K562 (cell line): ENCODE results near the gene NOL4L. TPM values are rescaled to one million over a fixed set of nuclear protein-coding genes. Genes with fewer than 3 reads are reported as not detected.

Experiments
- ATAC-seq: fragments of 200-7000 bp; cut with Tn5 transposase; 3 replicates; pipeline ENCODE4 v1.9.1; 2020; ENCODE audit warnings: moderate library complexity
- BruUV-seq: library from RNA; stranded (reverse); fragments of 400-500 nt; replicated peaks from 2 replicates; lab custom pipeline; 2021; lab: Mats Ljungman, UMichigan
- CTCF ChIA-PET: fragments of 300-600 bp; formaldehyde crosslinking; extraction: SDS; loops from one replicate; lab custom pipeline; 2021; ENCODE audit warnings: low intra/inter-chr PET ratio; lab: Yijun Ruan, JAX
- POLR2A ChIA-PET: fragments of 300-600, 350-650 bp; sonication (Branson Sonifier 250); formaldehyde crosslinking; extraction: SDS; loops from one replicate; lab custom pipeline; 2021; ENCODE audit warnings: antibody characterized with exemption, inconsistent platforms; lab: Yijun Ruan, JAX
- DNase-seq, 4 experiments: peaks; one replicate each; pipeline versions ENCODE4 v3.0.0 to v3.0.0-alpha.2; 2011 to 2018; ENCODE audit warnings: low spot score in 3 of 4, mixed read lengths in 3 of 4; ENCODE audit errors: extremely low read depth in 1 of 4
- FAIRE-seq: peaks from 2 replicates; lab custom pipeline; 2011; peaks lifted over from hg19 to GRCh38; lab: Jason Lieb, UNC
- H2AFZ ChIP-seq: 2 replicates; pipeline ENCODE4 v1.6.0; 2011; ENCODE audit warnings: low read depth, low read length, control low read depth, inconsistent platforms
- H3K27ac ChIP-seq: fragments of 200-600 bp; 3 replicates; pipeline ENCODE4 v1.8.0; 2011; ENCODE audit warnings: low read depth, mild to moderate bottlenecking, control low read depth, inconsistent platforms, low read length, moderate library complexity, mixed read lengths; ENCODE audit errors: extremely low read depth
- H3K27me3 ChIP-seq, 2 experiments: fragments of 300-600 bp in 1 of 2; 2 replicates in 1 of 2; 3 replicates in 1 of 2; pipeline versions ENCODE4 v1.6.0 to v1.8.0; 2011; ENCODE audit warnings: inconsistent platforms in 2 of 2, low read length in 2 of 2, mild to moderate bottlenecking in 1 of 2, mixed read lengths in 1 of 2, moderate library complexity in 1 of 2; ENCODE audit not compliant: control insufficient read depth in 2 of 2, insufficient read depth in 2 of 2
- H3K36me3 ChIP-seq: fragments of 300-600 bp; 3 replicates; pipeline ENCODE4 v1.8.0; 2011; ENCODE audit warnings: mild to moderate bottlenecking, low read length, inconsistent platforms; ENCODE audit not compliant: control insufficient read depth, insufficient read depth
- H3K4me1 ChIP-seq, 2 experiments: fragments of 200-600 bp in 1 of 2; replicated peaks in 1 of 2; 2 replicates in 1 of 2; 3 replicates in 1 of 2; pipeline versions ENCODE4 v1.5.1 to v1.8.0; 2011; ENCODE audit warnings: inconsistent platforms in 2 of 2, low read length in 2 of 2, mild to moderate bottlenecking in 1 of 2, mixed read lengths in 1 of 2, moderate library complexity in 1 of 2; ENCODE audit not compliant: control insufficient read depth in 2 of 2, insufficient read depth in 2 of 2
- H3K4me2 ChIP-seq: 2 replicates; pipeline ENCODE4 v1.6.1; 2011; ENCODE audit warnings: low read length, control low read depth, inconsistent platforms, mixed read lengths; ENCODE audit not compliant: insufficient read depth
- H3K4me3 ChIP-seq: fragments of 200-600 bp; sonication (generic), shearing (Covaris generic); 2 replicates; pipeline ENCODE4 v1.5.1; 2016; ENCODE audit warnings: control low read depth, inconsistent platforms
- H3K79me2 ChIP-seq: fragments of 200-600 bp; 3 replicates; pipeline ENCODE4 v1.8.0; 2011; ENCODE audit warnings: low read length, inconsistent platforms; ENCODE audit not compliant: control insufficient read depth, insufficient read depth
- H3K9ac ChIP-seq, 2 experiments: 2 replicates each; pipeline versions ENCODE4 v1.6.0 to v1.6.1; 2011; ENCODE audit warnings: low read depth in 2 of 2, low read length in 2 of 2, control low read depth in 1 of 2, inconsistent platforms in 1 of 2, mild to moderate bottlenecking in 1 of 2, mixed read lengths in 1 of 2; ENCODE audit not compliant: insufficient read depth in 1 of 2
- H3K9me1 ChIP-seq: one replicate; pipeline ENCODE4 v1.6.0; 2011; ENCODE audit warnings: inconsistent platforms, mild to moderate bottlenecking, low read length, moderate library complexity; ENCODE audit not compliant: control insufficient read depth, insufficient read depth
- H3K9me3 ChIP-seq: replicated peaks from 2 replicates; pipeline ENCODE4 v1.5.1; 2011; ENCODE audit warnings: low read depth, low read length, inconsistent platforms; ENCODE audit not compliant: control insufficient read depth, insufficient read depth
- H4K20me1 ChIP-seq: replicated peaks from 2 replicates; pipeline ENCODE4 v1.6.1; 2011; ENCODE audit warnings: low read length, inconsistent platforms, mixed read lengths; ENCODE audit not compliant: control insufficient read depth, insufficient read depth
- CREM ChIP-seq: IDR thresholded peaks from 2 replicates; pipeline ENCODE4 v1.6.1; 2014; ENCODE audit warnings: antibody characterized with exemption, low read depth
- DMBX1 ChIP-seq: fragments of 250-450 bp; sonication (Bioruptor Pico); IDR thresholded peaks from 2 replicates; pipeline ENCODE4 v1.8.0; 2022; ENCODE audit warnings: inconsistent platforms, mild to moderate bottlenecking, moderate library complexity, borderline replicate concordance
- HIVEP1 ChIP-seq: fragments of 250-450 bp; sonication (Bioruptor Pico); IDR thresholded peaks from 2 replicates; pipeline ENCODE4 v1.4.0; 2020; ENCODE audit warnings: mild to moderate bottlenecking
- KAT7 ChIP-seq: sonication (generic); formaldehyde crosslinking; IDR thresholded peaks from 2 replicates; pipeline ENCODE4 v1.8.0; 2022; ENCODE audit warnings: missing genetic modification reagents, mild to moderate bottlenecking, borderline replicate concordance
- KLF10 ChIP-seq: fragments of 250-450 bp; sonication (Bioruptor Pico); IDR thresholded peaks from 2 replicates; pipeline ENCODE4 v1.6.1; 2021; ENCODE audit warnings: matching md5 sums
- PHTF2 ChIP-seq: fragments of 250-450 bp; sonication (Bioruptor Pico); IDR thresholded peaks from 2 replicates; pipeline ENCODE4 v1.5.0; 2021; ENCODE audit warnings: mild to moderate bottlenecking
- RBM34 ChIP-seq: fragments of 200-400 bp; formaldehyde crosslinking; IDR thresholded peaks from 2 replicates; pipeline ENCODE4 v1.6.1; 2018; ENCODE audit warnings: low read length, borderline replicate concordance; ENCODE audit not compliant: insufficient read depth
- STAG1 ChIP-seq: sonication (generic); formaldehyde crosslinking; IDR thresholded peaks from 2 replicates; pipeline ENCODE4 v1.5.0; 2020; ENCODE audit warnings: missing genetic modification reagents, borderline replicate concordance
- ZBED1 ChIP-seq: IDR thresholded peaks from 2 replicates; pipeline ENCODE4 v1.6.1; 2014
- ZC3H8 ChIP-seq: fragments of 450-650 bp; IDR thresholded peaks from 2 replicates; pipeline ENCODE4 v1.6.1; 2017
- ZNF133 ChIP-seq: fragments of 250-450 bp; sonication (Bioruptor Pico); IDR thresholded peaks from 2 replicates; pipeline ENCODE4 v1.4.0; 2020; ENCODE audit warnings: mild to moderate bottlenecking
- ZNF316 ChIP-seq: fragments of 450-650 bp; IDR thresholded peaks from 2 replicates; pipeline ENCODE4 v1.6.1; 2016
- ZNF778 ChIP-seq: fragments of 450-650 bp; formaldehyde crosslinking; IDR thresholded peaks from 2 replicates; pipeline ENCODE4 v1.4.0; 2020; ENCODE audit warnings: mild to moderate bottlenecking, moderate library complexity
- WGBS: fragments of 100-300 bp; shearing (Covaris generic); methylation state at CpG from one replicate; pipeline ENCODE4 v1.1.6; 2016; ENCODE audit warnings: low coverage, mixed read lengths; ENCODE audit not compliant: insufficient coverage; ENCODE audit errors: missing lambda C conversion rate; 5-methylcytosine and 5-hydroxymethylcytosine counted together
- in situ Hi-C: fragments of 300-500 bp; cut with MboI; formaldehyde crosslinking; loops from 4 replicates; pipeline ENCODE4 v1.15.0; 2018; ENCODE audit warnings: inconsistent platforms, mixed read lengths
- intact Hi-C: fragments of 100-400 bp; cut with micrococcal nuclease; formaldehyde crosslinking; loops from 2 replicates; pipeline ENCODE4 v1.14.2; 2022
- polyA plus RNA-seq, 8 experiments: library from polyadenylated mRNA; depleted of rRNA in 4 of 8; stranded (reverse) in 5 of 8; unstranded in 3 of 8; fragments of >200 nt; fragmentation: Nextera tagmentation in 2 of 8; fragmentation: Illumina TruSeq in 1 of 8; extraction: Ambion mirVana in 2 of 8; extraction: Trizol in 1 of 8; gene quantifications; 2 replicates each; pipeline versions ENCODE4 v1.2.1 to v1.2.3, GENCODE V29; 2011 to 2014; ENCODE audit warnings: inconsistent platforms in 1 of 8, missing spikeins in 1 of 8
- total RNA-seq, 7 experiments: library from RNA; depleted of rRNA in 6 of 7; stranded (reverse); fragments of >200 nt in 6 of 7; fragmentation: Illumina TruSeq in 2 of 7; extraction: Trizol in 2 of 7; gene quantifications; 2 replicates each; pipeline versions ENCODE4 v1.2.1 to v1.2.3, GENCODE V29; 2011 to 2021; ENCODE audit warnings: low replicate concordance in 1 of 7
- TF ChIP-seq, protein P1 (sequence below): fragments of 150-350 bp; IDR thresholded peaks from 2 replicates; pipeline ENCODE4 v1.6.1; 2014; ENCODE audit warnings: low read depth, mild to moderate bottlenecking, low read length, borderline replicate concordance

Gene NOL4L
- total and polyA plus RNA-seq, 9 of the 15 experiments (the other 6 are each of a cell fraction or from before 2014, with no cell fraction given) = 5.1 to 36.2 (median 13.6) TPM

DNA sequence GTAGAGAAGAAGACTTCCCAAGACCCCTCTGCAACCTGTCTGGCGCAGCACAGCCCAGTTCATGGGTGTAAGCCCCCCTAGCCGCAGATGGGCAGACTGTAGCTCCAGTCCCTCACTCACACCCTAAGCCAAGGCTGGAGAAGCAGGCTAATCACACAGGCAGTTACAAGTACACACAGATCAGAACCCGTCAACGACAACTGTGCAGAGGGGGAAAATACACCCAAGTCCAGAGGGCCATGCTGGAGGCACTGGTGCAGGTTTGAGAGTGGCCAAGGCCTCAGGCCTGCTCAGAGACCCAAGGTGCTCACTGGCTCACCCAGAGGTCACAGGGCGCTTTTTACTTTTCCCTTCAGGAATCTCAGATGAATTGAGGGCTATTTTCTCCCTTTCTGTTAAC, 106.1 kb downstream of the NOL4L start:
- Histone ChIP-seq H3K4me2 (no peak overlapping the region), H3K4me3 (no peak overlapping the region), H3K9me1 (no peaks in the 10 kb centered on the region), H3K9ac (peak overlapping the region in 1 of 2 experiments; percentile 78; a peak in 1 of 4 replicates), H3K36me3 (peaks cover 12% of the 10 kb centered on the region; the same call in 2 of the 3 replicates), H2AFZ (no peak overlapping the region), H3K9me3 (no peaks in the 10 kb centered on the region), H4K20me1 (no peaks in the 10 kb centered on the region), H3K4me1 (peaks cover 44 to 70% of the 10 kb centered on the region in 2 experiments), H3K79me2 (peaks cover 54% of the 10 kb centered on the region), H3K27ac (no peak overlapping the region), H3K27me3 (no peaks in the 10 kb centered on the region)
- intact Hi-C loops (no loop called here), in situ Hi-C loops (no loop called here)
- FAIRE-seq (no peak), ATAC-seq (no peak), DNase-seq (no peak)
- 91% methylated on average over 5 of the region's 5 CpGs for WGBS
- ChIA-PET POLR2A (interaction anchor here (0.9 kb wide), 1 partner anchor 166 kb away, joined by 3 read pairs; no protein-coding TSS in a partner anchor), CTCF (no interaction called here)
- TF ChIP-seq KAT7 (CRISPR knock-in tag) (no peak), HIVEP1 (CRISPR knock-in tag) (no peak), PHTF2 (no peak), ZNF778 (no peak), RBM34 (no peak), ZNF133 (no peak), KLF10 (CRISPR knock-in tag) (no peak), ZBED1 (no peak), STAG1 (CRISPR knock-in tag) (no peak), CREM (no peak), DMBX1 (CRISPR knock-in tag) (no peak), ZNF316 (no peak), ZC3H8 (no peak)
- TF ChIP-seq, protein P1, sequence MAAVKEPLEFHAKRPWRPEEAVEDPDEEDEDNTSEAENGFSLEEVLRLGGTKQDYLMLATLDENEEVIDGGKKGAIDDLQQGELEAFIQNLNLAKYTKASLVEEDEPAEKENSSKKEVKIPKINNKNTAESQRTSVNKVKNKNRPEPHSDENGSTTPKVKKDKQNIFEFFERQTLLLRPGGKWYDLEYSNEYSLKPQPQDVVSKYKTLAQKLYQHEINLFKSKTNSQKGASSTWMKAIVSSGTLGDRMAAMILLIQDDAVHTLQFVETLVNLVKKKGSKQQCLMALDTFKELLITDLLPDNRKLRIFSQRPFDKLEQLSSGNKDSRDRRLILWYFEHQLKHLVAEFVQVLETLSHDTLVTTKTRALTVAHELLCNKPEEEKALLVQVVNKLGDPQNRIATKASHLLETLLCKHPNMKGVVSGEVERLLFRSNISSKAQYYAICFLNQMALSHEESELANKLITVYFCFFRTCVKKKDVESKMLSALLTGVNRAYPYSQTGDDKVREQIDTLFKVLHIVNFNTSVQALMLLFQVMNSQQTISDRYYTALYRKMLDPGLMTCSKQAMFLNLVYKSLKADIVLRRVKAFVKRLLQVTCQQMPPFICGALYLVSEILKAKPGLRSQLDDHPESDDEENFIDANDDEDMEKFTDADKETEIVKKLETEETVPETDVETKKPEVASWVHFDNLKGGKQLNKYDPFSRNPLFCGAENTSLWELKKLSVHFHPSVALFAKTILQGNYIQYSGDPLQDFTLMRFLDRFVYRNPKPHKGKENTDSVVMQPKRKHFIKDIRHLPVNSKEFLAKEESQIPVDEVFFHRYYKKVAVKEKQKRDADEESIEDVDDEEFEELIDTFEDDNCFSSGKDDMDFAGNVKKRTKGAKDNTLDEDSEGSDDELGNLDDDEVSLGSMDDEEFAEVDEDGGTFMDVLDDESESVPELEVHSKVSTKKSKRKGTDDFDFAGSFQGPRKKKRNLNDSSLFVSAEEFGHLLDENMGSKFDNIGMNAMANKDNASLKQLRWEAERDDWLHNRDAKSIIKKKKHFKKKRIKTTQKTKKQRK = no peak
- BruUV-seq = no TSS peak
